ENCODE data around the gene TLE7. TPM values are rescaled to one million over a fixed set of nuclear protein-coding genes. Genes with fewer than 3 reads are reported as not detected.

TLE7 gene
- total RNA-seq: not detected

DNA sequence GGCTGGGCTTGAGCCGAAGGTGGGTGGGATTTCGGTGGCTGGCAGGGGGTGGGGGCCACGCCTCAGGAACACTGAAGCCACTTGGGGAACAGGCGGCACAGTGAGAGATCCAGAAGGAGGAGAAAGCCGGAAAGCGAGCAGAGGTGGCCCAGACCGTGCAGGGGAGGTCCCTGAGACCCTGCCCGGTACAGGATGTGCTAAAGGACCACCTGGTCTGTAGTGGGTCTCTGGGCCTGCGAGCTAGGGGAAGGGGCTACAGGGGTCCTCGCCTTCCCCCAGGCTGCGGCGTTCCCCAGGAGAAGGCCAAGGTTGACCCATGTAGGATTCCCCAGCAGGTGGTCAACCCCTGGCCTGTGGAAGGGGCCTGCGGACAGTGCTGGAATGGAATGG, at the start of gene TLE7:
Gene TLE7 (minus strand): TSS at position 4 of the 390 bp plus-strand sequence. CDS start 8,730 bp downstream, outside the sequence.

DNA sequence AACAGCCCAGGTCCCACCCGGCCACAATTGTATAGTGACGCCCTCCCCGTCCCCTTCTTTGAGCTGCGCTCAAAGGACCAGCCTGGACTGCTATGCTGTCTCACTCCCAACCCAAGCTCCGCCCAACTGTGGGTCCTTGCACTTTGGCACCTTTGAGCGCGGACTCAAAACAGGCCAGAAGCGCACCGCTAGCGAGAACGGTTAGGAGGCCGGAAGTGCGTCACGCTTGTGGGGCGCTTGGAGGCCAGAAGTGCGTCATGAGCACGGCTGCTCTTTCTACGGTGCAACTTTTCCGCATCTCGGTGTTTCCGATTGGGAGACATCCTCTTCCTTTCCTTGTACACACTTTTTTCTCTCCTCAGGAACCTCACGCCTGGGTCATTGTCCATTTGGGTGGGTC, 47.3 kb upstream of the TLE7 start, which contains the start of gene ZNF19:
Gene ZNF19 (minus strand): TSS at position 203 of the 400 bp plus-strand sequence. CDS start 7,210 bp downstream, outside the sequence.

DNA sequence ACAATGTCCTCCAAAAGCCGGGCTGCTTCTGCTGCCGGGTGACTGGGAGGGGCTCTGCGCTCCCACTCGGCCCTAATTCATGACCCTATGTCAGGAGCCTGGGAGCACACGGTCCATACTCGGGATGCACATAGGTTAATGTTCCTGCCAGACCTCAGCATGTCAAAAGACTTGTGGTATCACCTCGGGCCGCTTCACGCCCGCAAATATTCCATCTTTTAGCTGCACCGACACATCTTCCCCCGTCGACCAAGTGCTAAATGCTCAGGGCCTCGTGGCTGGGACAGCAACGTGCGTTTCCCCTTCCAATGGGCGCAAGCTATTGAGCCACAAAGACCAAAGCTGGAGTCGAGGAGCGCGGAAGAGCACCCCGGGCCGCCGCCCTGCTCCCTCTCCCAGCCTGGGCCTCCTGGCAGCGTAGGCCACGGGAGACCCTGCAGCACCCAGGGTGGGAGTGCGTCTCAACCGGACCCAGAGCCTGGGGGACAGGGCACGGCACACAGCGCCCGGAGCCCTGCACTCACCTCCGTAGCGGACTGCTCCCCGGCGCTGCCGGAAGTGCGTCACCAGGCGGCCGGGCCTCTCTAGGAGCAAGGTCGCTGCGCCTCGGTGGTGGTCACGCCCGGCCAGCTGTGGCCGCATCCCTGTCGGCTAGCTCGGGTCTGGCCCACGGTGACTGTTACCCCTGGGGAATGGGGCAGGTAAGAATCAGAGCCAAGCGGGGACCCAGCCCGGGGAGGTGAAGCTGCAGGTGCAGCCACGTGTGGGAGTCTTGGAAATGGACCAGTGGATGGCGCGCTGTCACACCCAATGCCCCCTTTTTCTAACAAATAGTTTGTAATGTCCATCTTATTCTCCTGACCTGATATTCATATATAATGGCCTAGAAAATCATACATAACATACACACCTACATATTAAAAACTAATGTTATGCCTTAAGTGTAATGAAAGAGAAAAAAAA, 20.1 kb upstream of the TLE7 start, which contains the start of gene ZNF23:
Gene ZNF23 (minus strand): TSS at position 562 of the 963 bp plus-strand sequence. CDS start 5,451 bp downstream, outside the sequence.

Other genes starting within 250 kb of the TLE7 start
- gene HYDIN, start 211.3 kb downstream of the TLE7 start, total RNA-seq: not detected
- gene CMTR2, start 152.7 kb downstream of the TLE7 start, total RNA-seq: 10 to 100 TPM; 22.0 to 24.5 TPM
- gene CALB2, start 83.3 kb downstream of the TLE7 start, total RNA-seq: not detected
- gene ZNF23, start 20.2 kb upstream of the TLE7 start, total RNA-seq: 1 to 10 TPM; 5.7 to 7.9 TPM
- gene ZNF19, start 47.3 kb upstream of the TLE7 start, total RNA-seq: 1 to 10 TPM; 2.9 to 3.0 TPM
- gene CHST4, start 84.4 kb upstream of the TLE7 start, total RNA-seq: not detected
- gene TAT, start 135.0 kb upstream of the TLE7 start, total RNA-seq: not detected
- not detected for gene MARVELD3, start 184.1 kb upstream of the TLE7 start, total RNA-seq

All from activated naive CD4-positive, alpha-beta T cell treated with anti-CD3 and anti-CD28 coated beads, Interleukin-2, amount 10 ng/mL, durations not matched to agents 5 hours and 36 hours (primary cell).